Endodermal cell (in vitro differentiated cells): ENCODE measurements around the gene HPD. TPM values are rescaled to one million over a fixed set of nuclear protein-coding genes. Genes with fewer than 3 reads are reported as not detected.
A peak's percentile ranks its signal among the peaks of the same experiment; 100 is the strongest.

Experiments used
- DNase-seq: peaks from one replicate; pipeline ENCODE4 v3.0.0-alpha.2; 2017
- H3K27ac ChIP-seq: 2 replicates; pipeline ENCODE4 v1.5.1; 2013; ENCODE audit warnings: mild to moderate bottlenecking, low read depth, low read length, moderate library complexity
- H3K27me3 ChIP-seq: 2 replicates; pipeline ENCODE4 v1.6.1; 2013; ENCODE audit warnings: mild to moderate bottlenecking, low read length, moderate library complexity; ENCODE audit not compliant: insufficient read depth, control insufficient read depth, poor library complexity, severe bottlenecking
- H3K36me3 ChIP-seq: 2 replicates; pipeline ENCODE4 v1.7.0; 2013; ENCODE audit warnings: mild to moderate bottlenecking, low read length, moderate library complexity; ENCODE audit not compliant: control insufficient read depth, insufficient read depth
- H3K4me1 ChIP-seq: one replicate; pipeline ENCODE4 v1.7.0; 2013; ENCODE audit warnings: low read length; ENCODE audit not compliant: control insufficient read depth, insufficient read depth
- H3K4me3 ChIP-seq: 2 replicates; pipeline ENCODE4 v1.5.1; 2013; ENCODE audit warnings: mild to moderate bottlenecking, low read length, moderate library complexity
- H3K9ac ChIP-seq: 2 replicates; pipeline ENCODE4 v1.6.1; 2013; ENCODE audit warnings: mild to moderate bottlenecking, low read length, moderate library complexity; ENCODE audit not compliant: poor library complexity, severe bottlenecking; ENCODE audit errors: extremely low read depth
- H3K9me3 ChIP-seq: 2 replicates; pipeline ENCODE4 v1.6.1; 2013; ENCODE audit warnings: mild to moderate bottlenecking, low read length, moderate library complexity; ENCODE audit not compliant: control insufficient read depth
- H3K27ac Mint-ChIP-seq: 2 replicates; pipeline ENCODE4 v1.8.0; 2020; ENCODE audit warnings: mixed read lengths
- H3K27me3 Mint-ChIP-seq: 2 replicates; pipeline ENCODE4 v1.8.0; 2021; ENCODE audit warnings: mild to moderate bottlenecking, mixed read lengths; ENCODE audit not compliant: insufficient read depth
- H3K36me3 Mint-ChIP-seq: 2 replicates; pipeline ENCODE4 v1.8.0; 2020; ENCODE audit warnings: low read depth, mixed read lengths
- H3K4me1 Mint-ChIP-seq: 2 replicates; pipeline ENCODE4 v1.8.0; 2020; ENCODE audit warnings: mixed read lengths
- H3K4me3 Mint-ChIP-seq: 2 replicates; pipeline ENCODE4 v1.8.0; 2020; ENCODE audit warnings: mild to moderate bottlenecking, moderate library complexity, mixed read lengths
- H3K9me3 Mint-ChIP-seq: 2 replicates; pipeline ENCODE4 v1.8.0; 2020; ENCODE audit warnings: mild to moderate bottlenecking, mixed read lengths
- CTCF ChIP-seq: fragments of 200-600 bp; sonication (generic); conservative IDR thresholded peaks from 2 replicates; pipeline ENCODE4 v1.5.0; 2021; ENCODE audit warnings: antibody characterized with exemption, mild to moderate bottlenecking
- WGBS, 2 experiments: methylation state at CpG; one replicate each; pipeline versions ENCODE4 v1.1.5 to v1.1.7; 2013; ENCODE audit warnings: missing lambda C conversion rate in 2 of 2, mixed read lengths in 1 of 2; ENCODE audit not compliant: insufficient coverage in 1 of 2, insufficient read length in 1 of 2; 5-methylcytosine and 5-hydroxymethylcytosine counted together
- total RNA-seq, 2 donors: library from RNA; stranded (reverse); fragmentation: NEBNext Ultra II Directional in 1 of 2; extraction: Animal tissue kit (Norgen Biotek cat#: 25700) in 1 of 2; gene quantifications; 2 replicates in 1 of 2; 3 replicates in 1 of 2; pipeline ENCODE4 v1.2.1, GENCODE V29; 2021

Gene HPD
- total RNA-seq, 2 donors from 2014 or later = 0.55 to 0.71 TPM

- H3K4me1 ChIP-seq = peaks cover 12% of the 10 kb centered on the region
- H3K4me1 Mint-ChIP-seq = peaks cover 25% of the 10 kb centered on the region
- H3K27me3 Mint-ChIP-seq = no peaks in the 10 kb centered on the region
- H3K36me3 ChIP-seq = peaks cover 18% of the 10 kb centered on the region
- H3K27ac Mint-ChIP-seq = peak overlapping the region; percentile 93
- peak overlapping the region; percentile 73 for H3K4me3 Mint-ChIP-seq
- no peak for TF ChIP-seq CTCF
- H3K9me3 Mint-ChIP-seq = no peaks in the 10 kb centered on the region
- no peaks in the 10 kb centered on the region for H3K27me3 ChIP-seq
- peak overlapping the region; percentile 96 for H3K9ac ChIP-seq
- no peaks in the 10 kb centered on the region for H3K9me3 ChIP-seq
- H3K36me3 Mint-ChIP-seq = peaks cover 18% of the 10 kb centered on the region
- H3K27ac ChIP-seq = peak overlapping the region; percentile 99
- peak; percentile 95 for DNase-seq
- WGBS, 2 experiments = 0% methylated on average over 25 to 84 of the region's 84 CpGs
- peak overlapping the region; percentile 78 for H3K4me3 ChIP-seq
Observed at GRCh38 chr12:121799842-121800693, 58.6 kb downstream of the HPD start.

GRCh38 chr12:121799156-121799841 lies 59.4 kb downstream of the HPD start:
- H3K27me3 ChIP-seq = no peaks in the 10 kb centered on the region
- peaks cover 20% of the 10 kb centered on the region for H3K36me3 Mint-ChIP-seq
- peaks cover 19% of the 10 kb centered on the region for H3K36me3 ChIP-seq
- peak overlapping the region; percentile 96 for H3K9ac ChIP-seq
- H3K9me3 Mint-ChIP-seq = no peaks in the 10 kb centered on the region
- peak; percentile 90 for DNase-seq
- no peak for TF ChIP-seq CTCF
- WGBS, 2 experiments = 20 to 30% methylated on average over 14 to 18 of the region's 30 CpGs
- H3K27ac ChIP-seq = peak overlapping the region; percentile 99
- H3K4me1 Mint-ChIP-seq = peaks cover 32% of the 10 kb centered on the region
- H3K4me3 Mint-ChIP-seq = peak overlapping the region; percentile 73
- H3K27ac Mint-ChIP-seq = peak overlapping the region; percentile 93
- H3K4me1 ChIP-seq = peaks cover 16% of the 10 kb centered on the region
- peak overlapping the region; percentile 84 for H3K4me3 ChIP-seq
- H3K27me3 Mint-ChIP-seq = no peaks in the 10 kb centered on the region
- H3K9me3 ChIP-seq = no peaks in the 10 kb centered on the region

DNA sequence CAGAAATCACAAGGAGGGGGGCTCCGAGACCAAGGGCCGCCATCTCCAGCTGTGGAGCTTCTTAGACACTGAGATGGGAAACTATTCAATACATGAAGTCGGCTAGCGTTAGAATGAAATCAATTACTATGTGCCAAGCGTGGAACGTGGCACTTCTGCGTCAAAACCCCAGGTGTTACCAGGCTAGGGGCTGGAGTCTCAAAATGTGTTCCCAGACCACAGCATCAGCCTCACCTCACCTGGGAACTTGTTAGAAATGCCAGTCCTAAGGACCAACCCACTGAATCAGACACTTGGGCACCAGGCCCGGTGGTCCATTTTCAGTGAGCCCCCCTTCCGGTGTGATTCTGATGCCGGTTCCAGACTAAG lies 59.9 kb downstream of the HPD start:
- H3K4me3 Mint-ChIP-seq = peak overlapping the region; percentile 73
- Histone ChIP-seq H3K27me3 (no peaks in the 10 kb centered on the region), H3K9me3 (no peaks in the 10 kb centered on the region), H3K9ac (peak overlapping the region; percentile 71), H3K4me1 (peaks cover 16% of the 10 kb centered on the region), H3K27ac (peak overlapping the region; percentile 59), H3K4me3 (peak overlapping the region; percentile 84), H3K36me3 (peaks cover 19% of the 10 kb centered on the region)
- no peak for DNase-seq
- H3K27me3 Mint-ChIP-seq = no peaks in the 10 kb centered on the region
- H3K9me3 Mint-ChIP-seq = no peaks in the 10 kb centered on the region
- peaks cover 32% of the 10 kb centered on the region for H3K4me1 Mint-ChIP-seq
- TF ChIP-seq CTCF = no peak
- H3K36me3 Mint-ChIP-seq = peaks cover 20% of the 10 kb centered on the region
- WGBS, 2 experiments = 52 to 59% methylated on average over 10 of the region's 10 CpGs
- peak overlapping the region; percentile 88 for H3K27ac Mint-ChIP-seq
